K562 treated with DMSO at 1 percent for 24 hours (cell line): ENCODE results near the gene METTL18. TPM values are rescaled to one million over a fixed set of nuclear protein-coding genes. Genes with fewer than 3 reads are reported as not detected.

ENCODE experiments used
- total RNA-seq: library from RNA; unstranded; fragments of 300-600 nt; gene quantifications from 2 replicates; pipeline ENCODE4 v1.2.3, GENCODE V29; 2022; ENCODE audit warnings: low read depth; ENCODE audit not compliant: insufficient read depth

The METTL18 gene
- total RNA-seq: 4.5 and 7.0 TPM in 2 replicates

DNA sequence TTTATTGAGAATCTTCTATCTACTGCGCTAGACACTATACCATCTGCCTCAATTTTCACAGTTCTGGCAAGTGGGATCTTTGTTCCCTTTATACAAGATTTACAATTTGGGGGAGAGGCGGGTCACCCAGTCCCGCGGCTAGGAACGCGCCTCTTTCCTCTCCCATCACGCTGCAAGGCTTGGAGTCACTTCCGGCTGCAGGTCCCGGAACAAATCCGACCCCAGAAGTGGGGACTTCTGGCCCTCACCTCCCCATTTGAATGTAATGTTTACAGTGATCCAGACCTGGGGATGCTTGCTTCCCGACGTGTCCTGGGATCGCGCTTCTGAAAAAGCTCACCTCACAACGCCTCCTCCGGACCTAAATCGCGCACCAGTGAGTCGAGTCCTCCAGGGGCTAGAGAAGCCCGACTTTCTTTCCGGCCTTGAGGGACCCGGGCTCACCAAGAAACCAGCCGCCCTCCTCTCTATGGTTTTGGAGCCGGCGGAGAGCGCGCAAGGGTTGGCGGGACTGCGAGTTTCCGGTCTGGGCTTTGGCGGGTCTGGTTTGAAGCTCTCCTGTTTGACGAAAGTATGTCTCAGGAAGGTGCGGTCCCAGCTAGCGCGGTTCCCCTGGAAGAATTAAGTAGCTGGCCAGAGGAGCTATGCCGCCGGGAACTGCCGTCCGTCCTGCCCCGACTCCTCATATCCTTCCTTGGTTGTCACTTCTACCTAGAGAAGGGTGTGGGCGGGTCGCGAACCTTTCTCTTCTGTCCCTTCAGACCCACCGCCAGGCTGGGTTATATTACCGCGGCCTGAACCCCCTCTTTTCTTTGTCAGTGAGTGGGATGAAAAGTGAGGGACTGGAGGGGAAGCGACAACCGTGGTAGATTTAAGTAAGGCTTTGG lies at the start of gene METTL18:
TSS of gene METTL18 (minus strand) at position 378 of the 887 bp plus-strand sequence. CDS start 1,212 bp downstream, outside the sequence.

Other genes starting within 250 kb of the METTL18 start
- not detected in 2 replicates for gene F5, start 208.4 kb downstream of the METTL18 start, total RNA-seq
- not detected in 2 replicates for gene SELP, start 164.8 kb downstream of the METTL18 start, total RNA-seq
- gene SELL, start 83.3 kb downstream of the METTL18 start, total RNA-seq: not detected in 2 replicates
- gene SELE, start 60.8 kb downstream of the METTL18 start, total RNA-seq: not detected in 2 replicates
- 2.3 and 4.3 TPM in 2 replicates for gene SCYL3, start 99.0 kb upstream of the METTL18 start, total RNA-seq